HL-60 (cell line): Measurements from ENCODE around the gene FARP2.

ENCODE experiments used
- DNase-seq, 2 experiments: peaks; one replicate each; pipeline ENCODE4 v3.0.0-alpha.2; 2010 to 2020; ENCODE audit warnings: low read depth in 1 of 2, low spot score in 1 of 2
- H3K27ac ChIP-seq: fragments of 250-450 bp; sonication (Bioruptor Pico); replicated peaks from 2 replicates; pipeline ENCODE4 v1.5.1; 2020; ENCODE audit warnings: mild to moderate bottlenecking, moderate library complexity
- H3K27me3 ChIP-seq: fragments of 250-450 bp; sonication (Bioruptor Pico); 2 replicates; pipeline ENCODE4 v1.5.1; 2021; ENCODE audit warnings: mild to moderate bottlenecking, moderate library complexity; ENCODE audit not compliant: insufficient read depth, poor library complexity, severe bottlenecking
- H3K4me3 ChIP-seq: replicated peaks from 2 replicates; pipeline ENCODE4 v1.5.1; 2011; ENCODE audit warnings: mild to moderate bottlenecking, control low read depth, low read length; ENCODE audit not compliant: insufficient read depth
- GABPA ChIP-seq: IDR thresholded peaks from 2 replicates; pipeline ENCODE4 v1.6.1; 2012; ENCODE audit warnings: low read depth
- POLR2AphosphoS5 ChIP-seq: IDR thresholded peaks from 2 replicates; pipeline ENCODE4 v1.6.1; 2012; ENCODE audit warnings: low read depth
- REST ChIP-seq: IDR thresholded peaks from 2 replicates; pipeline ENCODE4 v1.6.1; 2012; ENCODE audit warnings: low read depth; ENCODE audit not compliant: insufficient replicate concordance
- SPI1 ChIP-seq: IDR thresholded peaks from 2 replicates; pipeline ENCODE4 v1.6.1; 2012; ENCODE audit warnings: low read depth, mild to moderate bottlenecking, borderline replicate concordance
- TF ChIP-seq, protein P1 (sequence below): IDR thresholded peaks from one replicate; pipeline ENCODE4 v1.5.1; 2011; ENCODE audit warnings: low read length, control low read depth, inconsistent platforms; ENCODE audit not compliant: insufficient read depth

The FARP2 gene

DNA sequence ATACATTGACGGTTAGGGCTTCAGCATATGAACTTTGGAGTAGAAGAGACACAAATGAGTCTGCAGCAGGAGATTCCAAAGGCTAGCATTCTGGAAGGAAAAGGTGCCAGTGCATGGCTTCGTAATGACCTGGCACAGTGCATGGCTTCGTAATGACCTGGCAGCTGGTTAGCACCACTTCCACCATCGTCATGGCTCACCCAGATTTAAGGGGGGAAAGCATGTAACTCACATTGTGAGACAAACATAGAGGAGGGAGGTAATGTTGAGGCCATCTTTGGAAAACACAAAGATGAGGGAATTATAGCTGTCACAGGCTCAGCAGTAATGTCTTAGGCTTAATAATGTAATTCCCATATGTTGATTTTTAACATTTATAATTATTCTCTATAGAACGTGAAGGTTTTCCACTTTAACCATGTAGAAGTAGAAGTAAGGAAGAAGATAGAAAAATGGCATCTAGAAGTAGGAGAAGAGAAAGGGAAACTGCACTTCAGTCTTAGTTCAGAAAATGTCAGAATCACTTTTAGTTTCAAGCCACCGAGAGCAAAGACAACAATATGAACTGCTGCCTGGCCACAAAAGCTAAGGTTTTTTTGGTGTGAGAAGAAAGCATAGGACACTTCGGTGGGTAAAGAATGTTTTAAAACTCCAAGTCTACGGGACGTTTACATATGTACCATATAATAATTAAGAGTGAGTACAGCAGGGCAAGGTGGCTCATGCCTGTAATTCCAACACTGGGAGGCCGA is 159.1 kb downstream of the FARP2 start:
- no peak for TF ChIP-seq GABPA
- TF ChIP-seq, protein P1, sequence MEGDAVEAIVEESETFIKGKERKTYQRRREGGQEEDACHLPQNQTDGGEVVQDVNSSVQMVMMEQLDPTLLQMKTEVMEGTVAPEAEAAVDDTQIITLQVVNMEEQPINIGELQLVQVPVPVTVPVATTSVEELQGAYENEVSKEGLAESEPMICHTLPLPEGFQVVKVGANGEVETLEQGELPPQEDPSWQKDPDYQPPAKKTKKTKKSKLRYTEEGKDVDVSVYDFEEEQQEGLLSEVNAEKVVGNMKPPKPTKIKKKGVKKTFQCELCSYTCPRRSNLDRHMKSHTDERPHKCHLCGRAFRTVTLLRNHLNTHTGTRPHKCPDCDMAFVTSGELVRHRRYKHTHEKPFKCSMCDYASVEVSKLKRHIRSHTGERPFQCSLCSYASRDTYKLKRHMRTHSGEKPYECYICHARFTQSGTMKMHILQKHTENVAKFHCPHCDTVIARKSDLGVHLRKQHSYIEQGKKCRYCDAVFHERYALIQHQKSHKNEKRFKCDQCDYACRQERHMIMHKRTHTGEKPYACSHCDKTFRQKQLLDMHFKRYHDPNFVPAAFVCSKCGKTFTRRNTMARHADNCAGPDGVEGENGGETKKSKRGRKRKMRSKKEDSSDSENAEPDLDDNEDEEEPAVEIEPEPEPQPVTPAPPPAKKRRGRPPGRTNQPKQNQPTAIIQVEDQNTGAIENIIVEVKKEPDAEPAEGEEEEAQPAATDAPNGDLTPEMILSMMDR: no peak
- no peak for TF ChIP-seq POLR2AphosphoS5
- TF ChIP-seq SPI1: no peak
- TF ChIP-seq REST: no peak
- H3K27ac ChIP-seq: no peak overlapping the region
- H3K4me3 ChIP-seq: no peak overlapping the region
- no peak for DNase-seq
- no peaks in the 10 kb centered on the region for H3K27me3 ChIP-seq

- Histone ChIP-seq H3K4me3 (no peak overlapping the region), H3K27ac (no peak overlapping the region), H3K27me3 (no peaks in the 10 kb centered on the region)
- TF ChIP-seq GABPA (no peak), SPI1 (no peak), POLR2AphosphoS5 (no peak), REST (no peak)
- TF ChIP-seq, protein P1: no peak
- no peak for DNase-seq
Observed at GRCh38 chr2:241516520-241516965, 160.5 kb downstream of the FARP2 start.

- DNase-seq: no peak
- Histone ChIP-seq H3K4me3 (no peak overlapping the region), H3K27ac (no peak overlapping the region), H3K27me3 (no peaks in the 10 kb centered on the region)
- TF ChIP-seq SPI1: no peak
Observed at GRCh38 chr2:241517297-241517696, 161.2 kb downstream of the FARP2 start.

- DNase-seq: no peak
- H3K27ac ChIP-seq: no peak overlapping the region
- TF ChIP-seq SPI1 (no peak), REST (no peak), POLR2AphosphoS5 (no peak), GABPA (no peak)
- TF ChIP-seq, protein P1: no peak
- peaks cover 4% of the 10 kb centered on the region for H3K27me3 ChIP-seq
- no peak overlapping the region for H3K4me3 ChIP-seq
Observed at GRCh38 chr2:241519669-241520068, 163.6 kb downstream of the FARP2 start.
